ENCODE results near the gene FYB2. TPM values are rescaled to one million over a fixed set of nuclear protein-coding genes. Genes with fewer than 3 reads are reported as not detected.

Gene FYB2
- total RNA-seq, 1 donor from 2014 or later = 1.7 TPM

GRCh38 chr1:56754708-56755479 is 64.3 kb downstream of the FYB2 start:
- ATAC-seq = no peak
- intact Hi-C loops (cut with DNase I) = no loop called here
- H3K9me3 ChIP-seq = no peaks in the 10 kb centered on the region
- H3K4me3 ChIP-seq = no peak overlapping the region
- H3K36me3 ChIP-seq = no peaks in the 10 kb centered on the region
- no peak for TF ChIP-seq CTCF (IDR thresholded peaks at IDR 0.05)
- H3K4me1 ChIP-seq = no peaks in the 10 kb centered on the region
- no peak for DNase-seq
- H3K27ac ChIP-seq = no peak overlapping the region
- no peaks in the 10 kb centered on the region for H3K27me3 ChIP-seq

- ATAC-seq (no peak), DNase-seq (no peak)
- no peaks in the 10 kb centered on the region for H3K4me1 ChIP-seq
- intact Hi-C loops (cut with DNase I) = no loop called here
- no peaks in the 10 kb centered on the region for H3K9me3 ChIP-seq
- TF ChIP-seq CTCF (IDR thresholded peaks at IDR 0.05) = no peak
- H3K4me3 ChIP-seq = no peak overlapping the region
- no peak overlapping the region for H3K27ac ChIP-seq
- no peaks in the 10 kb centered on the region for H3K27me3 ChIP-seq
- H3K36me3 ChIP-seq = no peaks in the 10 kb centered on the region
Observed at GRCh38 chr1:56745231-56745630, 74.0 kb downstream of the FYB2 start.

DNA sequence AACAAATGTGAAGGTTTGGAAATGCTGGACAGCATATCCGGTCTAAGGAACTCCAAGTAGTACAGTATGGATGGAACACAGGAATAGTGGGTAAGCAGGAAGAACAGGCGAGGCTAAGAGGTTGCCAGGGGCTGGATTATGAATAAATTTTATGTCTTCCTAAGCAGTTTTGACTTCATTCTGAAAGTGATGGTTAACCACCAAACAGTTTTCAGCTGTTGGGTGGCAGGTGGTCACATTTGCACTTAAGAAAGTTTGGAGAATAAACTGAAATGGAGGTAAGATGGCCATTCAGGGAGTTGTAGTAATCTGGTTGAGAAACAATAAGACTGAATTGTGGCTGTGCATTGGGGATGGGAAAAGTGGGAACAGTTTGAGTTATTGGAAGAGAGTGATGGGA is 90.2 kb downstream of the FYB2 start:
- H3K4me3 ChIP-seq = no peak overlapping the region
- intact Hi-C loops (cut with DNase I) = no loop called here
- no peak for ATAC-seq
- DNase-seq = no peak
- H3K27me3 ChIP-seq = no peaks in the 10 kb centered on the region
- no peaks in the 10 kb centered on the region for H3K9me3 ChIP-seq
- H3K27ac ChIP-seq = no peak overlapping the region
- no peak for TF ChIP-seq CTCF (IDR thresholded peaks at IDR 0.05)
- no peaks in the 10 kb centered on the region for H3K4me1 ChIP-seq
- no peaks in the 10 kb centered on the region for H3K36me3 ChIP-seq

DNA sequence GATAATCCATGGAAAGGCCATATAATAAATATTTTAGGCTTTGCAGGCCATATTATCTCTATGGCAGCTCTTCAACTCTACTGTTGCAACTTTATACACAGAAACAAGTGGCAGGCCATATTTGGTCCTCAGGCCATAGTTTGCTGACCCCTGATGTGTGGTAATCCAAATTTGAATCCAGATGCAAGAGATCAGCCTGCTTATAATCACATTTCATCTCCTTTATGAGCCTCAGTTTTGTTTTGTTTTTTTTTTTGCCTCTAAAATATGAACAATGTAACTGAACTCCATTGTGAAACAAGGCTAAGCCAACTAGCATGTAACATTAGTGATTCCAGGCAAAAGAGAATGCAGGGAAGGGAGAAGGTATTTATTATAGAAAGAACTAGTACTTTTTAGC is 92.5 kb downstream of the FYB2 start:
- intact Hi-C loops (cut with DNase I) = no loop called here
- no peak for DNase-seq
- Histone ChIP-seq H3K4me1 (no peaks in the 10 kb centered on the region), H3K27ac (no peak overlapping the region), H3K36me3 (no peaks in the 10 kb centered on the region), H3K9me3 (no peaks in the 10 kb centered on the region), H3K27me3 (no peaks in the 10 kb centered on the region), H3K4me3 (no peak overlapping the region)
- TF ChIP-seq CTCF (IDR thresholded peaks at IDR 0.05) = no peak
- no peak for ATAC-seq

DNA sequence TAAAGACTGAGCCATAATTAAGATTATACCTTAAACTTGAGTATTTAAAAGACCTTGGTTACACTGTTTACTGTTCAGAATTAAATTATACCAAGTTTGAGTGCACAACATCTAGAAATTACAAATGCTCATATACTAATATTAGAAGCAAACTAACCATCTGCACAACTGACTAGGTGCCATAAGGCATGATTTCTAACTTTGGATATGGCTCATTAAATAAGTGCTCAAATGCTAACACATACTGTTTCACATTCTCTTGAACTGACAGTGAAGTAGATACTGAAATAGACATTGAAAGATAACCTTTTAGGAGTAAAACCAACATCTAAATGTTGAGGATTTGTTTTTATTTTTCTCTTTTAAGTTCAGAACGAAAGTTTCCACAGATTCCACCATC is 100.0 kb downstream of the FYB2 start:
- Histone ChIP-seq H3K27ac (no peak overlapping the region), H3K27me3 (no peaks in the 10 kb centered on the region), H3K4me3 (no peak overlapping the region), H3K4me1 (no peaks in the 10 kb centered on the region), H3K9me3 (no peaks in the 10 kb centered on the region), H3K36me3 (no peaks in the 10 kb centered on the region)
- no peak for TF ChIP-seq CTCF (IDR thresholded peaks at IDR 0.05)
- ATAC-seq (no peak), DNase-seq (no peak)
- intact Hi-C loops (cut with DNase I) = no loop called here

DNA sequence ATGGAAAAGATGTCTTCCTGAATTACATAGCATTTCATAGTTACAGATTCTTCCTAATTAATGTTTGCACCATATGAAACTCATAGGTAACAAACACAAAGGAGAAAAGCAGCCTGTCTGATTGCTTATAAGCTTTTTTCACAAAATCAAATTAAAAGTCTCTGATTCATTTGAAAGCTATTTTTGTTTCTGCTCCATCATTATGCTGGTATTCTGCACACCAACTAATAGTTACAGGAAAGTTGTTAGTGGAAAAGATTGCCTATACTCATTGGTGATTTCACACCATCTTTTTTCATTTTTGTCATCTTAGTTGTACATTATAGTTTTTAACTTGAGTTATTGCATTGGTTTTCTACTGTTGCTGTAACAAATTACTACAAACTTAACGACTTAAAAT is 104.0 kb downstream of the FYB2 start:
- no peaks in the 10 kb centered on the region for H3K27me3 ChIP-seq
- TF ChIP-seq CTCF (IDR thresholded peaks at IDR 0.05) = no peak
- H3K36me3 ChIP-seq = no peaks in the 10 kb centered on the region
- H3K4me3 ChIP-seq = no peak overlapping the region
- no peaks in the 10 kb centered on the region for H3K9me3 ChIP-seq
- H3K27ac ChIP-seq = no peak overlapping the region
- intact Hi-C loops (cut with DNase I) = no loop called here
- ATAC-seq = no peak
- no peaks in the 10 kb centered on the region for H3K4me1 ChIP-seq
- DNase-seq = no peak

Measured in upper lobe of right lung (tissue), 1 donor.